SW480 (cell line): ENCODE results near the gene PPP4R4.
A peak's percentile ranks its signal among the peaks of the same experiment; 100 is the strongest.

ENCODE experiments used
- DNase-seq: peaks from one replicate; pipeline ENCODE4 v3.0.0-alpha.2; 2016; ENCODE audit warnings: low spot score

The PPP4R4 gene

GRCh38 chr14:94306047-94306978 lies 132.2 kb downstream of the PPP4R4 start:
- no peak for DNase-seq

DNA sequence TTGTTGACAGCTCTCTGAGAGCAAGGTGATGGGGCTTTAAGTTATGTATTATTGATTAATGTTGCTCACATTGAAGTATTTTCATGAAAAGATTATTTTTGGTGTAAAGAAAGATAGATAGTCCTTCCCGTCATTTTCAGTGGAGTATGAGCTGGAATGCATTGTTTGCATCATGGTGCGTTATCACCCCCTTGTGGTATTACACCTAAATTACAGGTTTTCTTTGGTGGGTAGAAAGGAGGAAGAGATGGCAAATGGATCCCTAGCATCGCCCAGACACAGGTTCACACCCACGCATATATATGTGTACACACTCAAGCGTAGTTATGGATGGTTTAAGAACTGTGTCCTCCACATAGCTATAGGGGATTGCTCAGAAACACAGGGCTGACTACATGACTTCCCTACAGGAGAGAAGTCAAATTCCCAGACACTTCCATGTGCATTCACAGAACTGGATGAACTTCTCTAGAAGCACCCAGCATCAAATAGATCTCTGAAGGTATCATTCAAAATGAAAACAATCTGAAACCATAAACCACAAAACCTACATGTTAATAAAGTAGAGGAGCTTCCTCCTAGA lies 133.4 kb downstream of the PPP4R4 start:
- DNase-seq: peak; percentile 13

DNA sequence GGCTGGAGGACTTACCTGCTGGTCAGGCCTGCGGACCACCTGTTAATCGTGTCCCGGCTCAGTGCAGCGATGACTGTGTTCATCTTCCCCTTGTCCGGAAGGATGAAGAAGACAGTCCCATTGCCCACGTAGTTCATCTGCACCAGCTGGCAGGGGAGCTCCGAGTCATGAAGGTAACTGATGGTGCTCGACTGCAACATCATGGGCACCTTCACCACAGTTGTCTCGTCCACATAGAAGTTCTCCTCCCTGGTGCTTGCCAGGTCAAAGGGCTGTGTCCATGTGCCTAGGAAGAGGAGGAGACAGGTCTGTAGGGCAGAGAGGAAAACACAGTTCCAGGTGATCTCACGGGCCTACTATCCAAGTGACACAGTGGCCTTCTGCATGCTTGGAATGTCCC lies 135.6 kb downstream of the PPP4R4 start:
- DNase-seq: no peak

DNA sequence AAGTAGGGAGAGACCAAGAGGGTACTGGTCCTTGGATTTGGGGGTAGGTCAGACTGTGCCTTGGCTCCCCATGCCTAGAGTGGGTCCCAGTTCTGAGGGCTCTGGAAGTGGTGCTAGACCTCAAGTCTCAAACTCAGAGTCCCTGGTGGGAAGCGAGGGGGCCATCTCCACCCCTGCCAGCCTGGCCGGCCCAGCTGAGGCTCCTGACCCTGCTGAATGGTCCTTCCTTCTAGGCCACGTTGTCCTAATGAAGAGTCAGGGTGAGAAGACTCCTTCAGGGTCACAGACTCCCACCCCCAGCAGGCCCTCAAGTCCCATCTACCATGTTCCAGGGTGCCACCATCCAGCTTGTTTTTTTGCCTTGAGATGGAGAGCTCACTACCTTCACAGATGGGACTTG lies 136.1 kb downstream of the PPP4R4 start:
- no peak for DNase-seq

- no peak for DNase-seq
These were observed 138.5 kb downstream of the PPP4R4 start for GRCh38 chr14:94312481-94313246.

DNA sequence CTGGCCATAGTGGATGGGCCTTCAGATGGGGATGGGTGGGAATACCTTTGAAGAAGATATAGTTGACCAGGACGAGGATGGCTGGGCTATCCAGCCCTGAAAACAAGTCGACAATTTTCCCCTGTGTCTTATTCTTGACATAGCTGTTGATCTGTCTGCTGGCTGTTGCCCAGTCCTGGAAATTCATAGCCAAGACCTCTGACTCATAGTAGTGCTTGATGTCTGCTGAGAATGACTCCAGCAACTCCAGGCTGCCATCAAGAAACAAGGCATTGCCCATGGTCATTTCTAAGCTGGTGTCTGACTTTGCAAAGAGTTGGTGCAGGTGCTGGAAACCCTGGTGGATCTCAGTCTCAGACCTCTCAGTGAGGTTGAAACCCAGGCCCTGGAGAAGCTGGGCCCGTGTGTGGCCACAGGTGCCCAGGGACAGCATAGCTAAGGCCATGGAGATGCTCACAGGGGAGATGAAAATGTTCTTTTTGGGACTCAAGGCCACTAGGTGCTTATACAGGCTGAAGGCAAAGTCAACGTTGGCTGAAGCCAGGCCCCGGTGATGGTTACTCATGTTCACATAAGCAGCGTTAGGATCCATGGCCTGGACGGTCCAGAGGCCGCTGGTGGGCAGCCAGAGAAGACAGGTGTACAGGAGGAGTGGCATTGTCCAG lies 140.0 kb downstream of the PPP4R4 start:
- no peak for DNase-seq

DNA sequence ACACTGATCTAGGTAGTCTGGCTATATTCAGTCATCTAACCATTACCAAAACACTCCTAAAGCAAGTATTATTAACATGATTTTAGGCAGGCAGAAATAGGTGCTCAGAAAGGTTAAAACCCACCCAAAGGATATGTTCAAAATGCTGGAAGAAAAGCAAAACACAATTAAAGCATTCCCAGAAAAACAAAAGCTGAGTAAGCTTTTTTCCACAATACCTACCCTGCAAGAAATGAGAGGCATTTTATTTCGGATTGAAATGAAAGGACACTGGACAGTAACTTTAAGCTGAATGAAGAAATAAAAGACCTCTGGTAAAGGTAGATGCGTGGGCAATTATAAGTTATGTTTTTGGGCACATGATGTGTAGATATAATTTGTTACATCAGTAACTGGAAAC lies 140.8 kb downstream of the PPP4R4 start:
- no peak for DNase-seq

- no peak for DNase-seq
These were observed 142.6 kb downstream of the PPP4R4 start for GRCh38 chr14:94316692-94317091.

GRCh38 chr14:94317259-94317658 lies 143.1 kb downstream of the PPP4R4 start:
- no peak for DNase-seq

GRCh38 chr14:94320243-94320642 lies 146.1 kb downstream of the PPP4R4 start:
- DNase-seq: peak; percentile 53

GRCh38 chr14:94321421-94322271 lies 147.5 kb downstream of the PPP4R4 start:
- DNase-seq: no peak

DNA sequence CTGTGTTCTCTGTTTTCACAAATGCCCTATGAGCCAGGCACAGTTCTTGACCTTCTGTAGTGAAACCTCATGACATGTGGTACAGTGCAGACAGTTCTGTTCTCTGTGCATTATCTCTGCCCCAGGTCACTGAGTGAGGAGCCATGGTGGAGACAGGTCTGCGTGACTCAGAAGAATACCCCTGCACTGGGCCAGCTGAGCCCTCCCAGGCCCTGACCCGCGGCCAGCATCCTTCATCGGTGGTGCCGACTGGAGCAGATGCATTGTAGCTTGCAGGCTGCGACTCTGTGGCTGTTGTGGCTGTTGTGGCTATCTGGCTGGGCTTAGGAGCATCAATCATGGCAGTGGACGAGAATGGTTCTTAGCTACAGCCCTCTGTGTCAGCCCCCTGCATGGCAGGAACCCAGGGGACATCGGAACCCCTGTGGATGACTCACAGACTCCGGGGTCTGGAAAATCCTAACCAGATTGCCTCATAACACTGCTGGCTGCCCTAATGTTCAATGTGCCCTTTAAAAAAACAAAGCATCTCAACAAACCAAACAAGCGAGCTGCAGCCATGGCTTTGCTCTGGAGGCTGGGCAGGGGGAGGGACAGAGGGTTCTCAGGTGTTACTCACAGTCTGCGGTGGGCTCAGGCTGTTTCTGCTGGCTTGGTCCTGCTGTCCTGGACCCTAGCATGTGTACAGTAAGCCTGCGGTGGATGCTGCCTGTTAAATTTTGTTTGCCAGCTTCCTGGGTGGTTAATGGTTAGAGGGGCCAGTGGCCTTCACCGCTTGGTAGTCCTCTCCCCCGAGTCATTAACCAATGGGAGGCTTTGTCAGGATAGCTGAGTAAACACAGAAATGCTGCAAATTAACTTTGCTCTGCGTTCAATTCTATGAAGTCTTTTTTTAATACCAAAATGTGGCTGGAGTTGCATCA lies 148.8 kb downstream of the PPP4R4 start, which contains the start of gene SERPINA6:
SERPINA6 (minus strand) TSS at position 689 of the 923 bp plus-strand sequence. CDS start 8,688 bp downstream, outside the sequence.
- DNase-seq: no peak

DNA sequence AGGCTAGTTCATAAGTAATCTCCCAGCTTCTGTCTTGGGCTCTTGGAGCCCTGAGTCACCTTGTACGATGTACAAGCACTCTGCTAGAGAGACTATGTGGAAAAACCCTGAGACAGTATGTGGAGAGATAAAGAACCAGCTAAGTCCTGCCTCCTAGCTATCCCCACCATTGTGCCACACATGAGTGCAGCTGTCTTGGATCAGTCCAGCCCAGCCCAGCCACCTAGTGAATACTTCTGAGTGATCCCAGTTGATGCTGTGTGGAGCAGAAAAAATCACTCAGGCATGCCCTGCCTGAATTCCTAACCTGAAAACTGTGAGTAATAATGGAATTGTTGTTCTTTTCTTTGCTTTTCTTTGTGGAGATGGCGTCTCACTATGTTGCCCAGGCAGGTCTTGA lies 154.1 kb downstream of the PPP4R4 start:
- no peak for DNase-seq
